SU-DHL-6 (cell line): ENCODE data around the gene BLACAT1.

ENCODE experiments used
- CTCF ChIP-seq: fragments of 200-600 bp; sonication (generic); IDR thresholded peaks from one replicate; pipeline ENCODE4 v1.5.1; 2017; ENCODE audit warnings: antibody characterized with exemption, mild to moderate bottlenecking, low read length, moderate library complexity; ENCODE audit not compliant: insufficient read depth, poor library complexity, severe bottlenecking
- EZH2phosphoT487 ChIP-seq: fragments of 200-600 bp; sonication (generic), shearing (Covaris generic); conservative IDR thresholded peaks from 2 replicates; pipeline ENCODE4 v1.6.1; 2018; ENCODE audit warnings: mild to moderate bottlenecking, antibody characterized with exemption, low read length, moderate library complexity, mixed read lengths

GRCh38 chr1:205450448-205450847, 5.4 kb downstream of the BLACAT1 start:
- TF ChIP-seq CTCF, result no peak
- no peak for TF ChIP-seq EZH2phosphoT487
